HCT116 (cell line): ENCODE measurements around the gene LYPD5. TPM values are rescaled to one million over a fixed set of nuclear protein-coding genes. Genes with fewer than 3 reads are reported as not detected.

Source experiments
- ATAC-seq: fragments of 200-7000 bp; cut with Tn5 transposase; 2 replicates; pipeline ENCODE4 v1.9.1; 2020; ENCODE audit warnings: mild to moderate bottlenecking, moderate library complexity
- BruUV-seq: library from RNA; stranded (reverse); fragments of 400-500 nt; replicated peaks from 2 replicates; lab custom pipeline; 2021; lab: Mats Ljungman, UMichigan
- CTCF ChIA-PET: fragments of 300-600 bp; sonication (Branson Sonifier 250); formaldehyde crosslinking; loops from one replicate; lab custom pipeline; 2021; ENCODE audit warnings: antibody characterized with exemption; lab: Charles Lee
- POLR2A ChIA-PET: fragments of 300-600, 350-600 bp; sonication (Branson Sonifier 250); formaldehyde crosslinking; loops from one replicate; lab custom pipeline; 2021; ENCODE audit warnings: antibody characterized with exemption; lab: Charles Lee
- RAD21 ChIA-PET, 2 experiments: fragments of 300-600 bp; sonication (Branson Sonifier 250); formaldehyde crosslinking; loops; one replicate each; lab custom pipeline; 2023; ENCODE audit warnings: low total read pairs in 2 of 2; ENCODE audit not compliant: uncharacterized antibody in 2 of 2, unreplicated experiment in 2 of 2, low non-redundant PET in 1 of 2; lab: Charles Lee
- DNase-seq: peaks from one replicate; pipeline ENCODE4 v3.0.0-alpha.2; 2010; ENCODE audit warnings: low read depth, low spot score
- H2AFZ ChIP-seq: fragments of 200-600 bp; shearing (Covaris generic), sonication (generic); 2 replicates; pipeline ENCODE4 v1.6.1; 2017; ENCODE audit warnings: low read depth, mixed run types, mixed read lengths, antibody characterized with exemption, low read length; ENCODE audit not compliant: poor library complexity, severe bottlenecking
- H3K27ac ChIP-seq: 2 replicates; pipeline ENCODE4 v1.5.1; 2012; ENCODE audit warnings: low read depth, low read length
- H3K27me3 ChIP-seq: fragments of 200-600 bp; sonication (generic); 2 replicates; pipeline ENCODE4 v1.6.1; 2016; ENCODE audit warnings: mixed run types, low read length, mixed read lengths; ENCODE audit not compliant: insufficient read depth
- H3K36me3 ChIP-seq, 2 experiments: fragments of 200-500 bp in 1 of 2; fragments of 200-600 bp in 1 of 2; sonication (Bioruptor generic) in 1 of 2; sonication (generic) in 1 of 2; 2 replicates each; pipeline versions ENCODE4 v1.5.1 to v1.6.1; 2014 to 2016; ENCODE audit warnings: low read length in 2 of 2, inconsistent platforms in 1 of 2, mixed read lengths in 1 of 2, mixed run types in 1 of 2; ENCODE audit not compliant: insufficient read depth in 2 of 2, control insufficient read depth in 1 of 2
- H3K4me1 ChIP-seq, 2 experiments: fragments of 200-600 bp in 1 of 2; sonication (generic) in 1 of 2; 2 replicates each; pipeline versions ENCODE4 v1.5.1 to v1.6.1; 2012 to 2017; ENCODE audit warnings: low read length in 2 of 2, inconsistent platforms in 1 of 2, mild to moderate bottlenecking in 1 of 2, mixed read lengths in 1 of 2, mixed run types in 1 of 2, moderate library complexity in 1 of 2; ENCODE audit not compliant: insufficient read depth in 2 of 2, control insufficient read depth in 1 of 2
- H3K4me2 ChIP-seq: fragments of 200-600 bp; sonication (generic); 2 replicates; pipeline ENCODE4 v1.6.1; 2017; ENCODE audit warnings: mixed run types, low read length, mixed read lengths
- H3K4me3 ChIP-seq, 2 experiments: fragments of 200-600 bp in 1 of 2; sonication (generic) in 1 of 2; replicated peaks in 1 of 2; 2 replicates each; pipeline ENCODE4 v1.5.1; 2011 to 2016; ENCODE audit warnings: low read length in 2 of 2, control low read depth in 1 of 2, low read depth in 1 of 2, mild to moderate bottlenecking in 1 of 2, mixed read lengths in 1 of 2, mixed run types in 1 of 2
- H3K79me2 ChIP-seq: fragments of 200-600 bp; sonication (generic); 2 replicates; pipeline ENCODE4 v1.6.1; 2017; ENCODE audit warnings: mild to moderate bottlenecking, mixed run types, low read length, moderate library complexity, mixed read lengths; ENCODE audit not compliant: insufficient read depth
- H3K9ac ChIP-seq: fragments of 200-600 bp; sonication (generic); 2 replicates; pipeline ENCODE4 v1.6.1; 2016; ENCODE audit warnings: low read length, mixed read lengths
- H3K9me2 ChIP-seq: fragments of 200-600 bp; sonication (generic), shearing (Covaris generic); 2 replicates; pipeline ENCODE4 v1.6.1; 2017; ENCODE audit warnings: mixed run types, mild to moderate bottlenecking, moderate library complexity; ENCODE audit not compliant: insufficient read depth
- H3K9me3 ChIP-seq, 2 experiments: fragments of 200-500 bp in 1 of 2; fragments of 200-600 bp in 1 of 2; sonication (Bioruptor generic) in 1 of 2; sonication (generic) in 1 of 2; 2 replicates each; pipeline ENCODE4 v1.6.1; 2014 to 2017; ENCODE audit warnings: low read length in 2 of 2, mixed read lengths in 2 of 2, inconsistent platforms in 1 of 2, low read depth in 1 of 2, mild to moderate bottlenecking in 1 of 2, mixed run types in 1 of 2, moderate library complexity in 1 of 2; ENCODE audit not compliant: control insufficient read depth in 1 of 2, insufficient read depth in 1 of 2
- H4K20me1 ChIP-seq: fragments of 200-600 bp; sonication (generic), shearing (Covaris generic); 2 replicates; pipeline ENCODE4 v1.6.1; 2017; ENCODE audit warnings: mixed run types, mild to moderate bottlenecking, moderate library complexity; ENCODE audit not compliant: insufficient read depth
- CBX3 ChIP-seq: IDR thresholded peaks from 2 replicates; pipeline ENCODE4 v1.6.1; 2012; ENCODE audit warnings: low read depth
- EGR1 ChIP-seq: IDR thresholded peaks from 2 replicates; pipeline ENCODE4 v1.6.1; 2012; ENCODE audit warnings: low read depth
- FOSL1 ChIP-seq: IDR thresholded peaks from 2 replicates; pipeline ENCODE4 v1.6.1; 2012; ENCODE audit warnings: low read depth
- POLR2A ChIP-seq: IDR thresholded peaks from 2 replicates; pipeline ENCODE4 v1.7.0; 2011; ENCODE audit warnings: borderline replicate concordance; ENCODE audit not compliant: insufficient read depth, insufficient read length; ENCODE audit errors: extremely low read depth
- POLR2AphosphoS5 ChIP-seq: IDR thresholded peaks from 2 replicates; pipeline ENCODE4 v1.6.1; 2011; ENCODE audit warnings: mild to moderate bottlenecking, low read depth, low read length, moderate library complexity
- RAD21 ChIP-seq: IDR thresholded peaks from 2 replicates; pipeline ENCODE4 v1.6.1; 2012; ENCODE audit warnings: low read depth, mild to moderate bottlenecking
- REST ChIP-seq: IDR thresholded peaks from 2 replicates; pipeline ENCODE4 v1.6.1; 2012; ENCODE audit warnings: low read depth
- SIN3A ChIP-seq: IDR thresholded peaks from 2 replicates; pipeline ENCODE4 v1.6.1; 2012; ENCODE audit warnings: low read depth
- SP1 ChIP-seq: IDR thresholded peaks from 2 replicates; pipeline ENCODE4 v1.6.1; 2012; ENCODE audit warnings: low read depth
- ZBTB33 ChIP-seq: IDR thresholded peaks from 2 replicates; pipeline ENCODE4 v1.6.1; 2011; ENCODE audit warnings: mild to moderate bottlenecking, low read length, moderate library complexity; ENCODE audit not compliant: insufficient replicate concordance; ENCODE audit errors: extremely low read depth
- ZNF274 ChIP-seq: fragments of 200-500 bp; sonication (Bioruptor generic); IDR thresholded peaks from 2 replicates; pipeline ENCODE4 v1.6.1; 2014; ENCODE audit warnings: mild to moderate bottlenecking, low read depth, low read length, inconsistent platforms
- intact Hi-C: fragments of 100-400 bp; cut with micrococcal nuclease; formaldehyde crosslinking; loops from 2 replicates; pipeline ENCODE4 v1.10.0; 2022
- total RNA-seq: library from RNA; stranded (reverse); gene quantifications from one replicate; pipeline ENCODE4 v1.2.1, GENCODE V29; 2021; ENCODE audit not compliant: unreplicated experiment

LYPD5 gene
- total RNA-seq, 1 experiment from 2014 or later = 7.6 TPM

GRCh38 chr19:43839139-43839538 is 36.9 kb upstream of the LYPD5 start:
- H3K4me1 ChIP-seq = no peaks in the 10 kb centered on the region
- CTCF ChIA-PET = no interaction called here
- BruUV-seq = no TSS peak
- H4K20me1 ChIP-seq = no peaks in the 10 kb centered on the region
- no peaks in the 10 kb centered on the region for H3K9me2 ChIP-seq
- no peaks in the 10 kb centered on the region for H3K27me3 ChIP-seq
- ATAC-seq (no peak), DNase-seq (no peak)
- H3K27ac ChIP-seq = no peak overlapping the region
- peaks cover 33 to 57% of the 10 kb centered on the region in 2 experiments for H3K36me3 ChIP-seq
- H2AFZ ChIP-seq = no peak overlapping the region
- H3K4me3 ChIP-seq = no peak overlapping the region
- no peaks in the 10 kb centered on the region for H3K79me2 ChIP-seq
- intact Hi-C loops = no loop called here
- no peak overlapping the region for H3K9ac ChIP-seq
- no peak overlapping the region for H3K4me2 ChIP-seq
- TF ChIP-seq RAD21 (no peak), EGR1 (no peak), FOSL1 (no peak), ZBTB33 (no peak), SIN3A (no peak), SP1 (no peak), REST (no peak), ZNF274 (no peak), POLR2AphosphoS5 (no peak), POLR2A (no peak), CBX3 (no peak)
- RAD21 ChIA-PET = no interaction called here
- H3K9me3 ChIP-seq = peaks cover 18 to 50% of the 10 kb centered on the region in 2 experiments
- POLR2A ChIA-PET = no interaction called here
